Measurements from ENCODE around the gene EDN1. TPM values are rescaled to one million over a fixed set of nuclear protein-coding genes. Genes with fewer than 3 reads are reported as not detected.

Gene EDN1
- polyA plus RNA-seq, 3 donors: 0.11 to 0.71 TPM; not detected in 1

- peaks cover 21% of the 10 kb centered on the region for H3K4me1 Mint-ChIP-seq
These were observed 44.1 kb upstream of the EDN1 start for GRCh38 chr6:12245763-12246718.

GRCh38 chr6:12246900-12247299, 43.3 kb upstream of the EDN1 start:
- H3K27ac ChIP-seq (ENCODE audit: low read depth in 1 of 2, low read length in 2 of 2): no peak overlapping the region
- no peak overlapping the region for H3K4me3 ChIP-seq (replicated peaks in 1 of 3; ENCODE audit: low read depth in 2 of 3, low read length in 3 of 3)
- no peak for DNase-seq
- H4K20me1 ChIP-seq (ENCODE audit: insufficient read depth, low read length): no peaks in the 10 kb centered on the region
- H3K36me3 ChIP-seq (replicated peaks in 1 of 2; ENCODE audit: control insufficient read depth in 1 of 2, insufficient read depth in 2 of 2, low read length in 2 of 2): no peaks in the 10 kb centered on the region
- Mint-ChIP-seq H3K27ac (no peak overlapping the region), H3K4me1 (peaks cover 12% of the 10 kb centered on the region), H3K9me3 (no peaks in the 10 kb centered on the region), H3K36me3 (no peaks in the 10 kb centered on the region), H3K27me3 (ENCODE audit: low read depth in 3 of 3) (peaks cover 0 to 3% (median 0%) of the 10 kb centered on the region in 3 donors), H3K4me3 (no peak overlapping the region)
- 95% methylated on average over 2 of the region's 2 CpGs for WGBS (ENCODE audit: insufficient coverage)
- no peak overlapping the region for H2AFZ ChIP-seq (ENCODE audit: insufficient read depth, low read depth, low read length, poor library complexity, severe bottlenecking)
- H3K27me3 ChIP-seq (ENCODE audit: control insufficient read depth in 2 of 2, insufficient read depth in 2 of 2, low read length in 2 of 2): no peaks in the 10 kb centered on the region
- intact Hi-C loops (cut with micrococcal nuclease): no loop called here
- H3K4me1 ChIP-seq (ENCODE audit: control insufficient read depth in 1 of 2, insufficient read depth in 2 of 2, low read length in 2 of 2): peaks cover 10 to 16% of the 10 kb centered on the region in 2 donors
- H3K79me2 ChIP-seq (ENCODE audit: insufficient read depth, low read length): no peaks in the 10 kb centered on the region
- no peak overlapping the region for H3K4me2 ChIP-seq (replicated peaks; ENCODE audit: extremely low read depth, low read length, poor library complexity, severe bottlenecking)
- H3K9ac ChIP-seq (ENCODE audit: insufficient read depth, low read length, poor library complexity, severe bottlenecking): no peak overlapping the region
- H3K9me3 ChIP-seq (replicated peaks in 1 of 2; ENCODE audit: control insufficient read depth in 1 of 2, insufficient read depth in 1 of 2, low read length in 2 of 2): no peaks in the 10 kb centered on the region
- no peak for TF ChIP-seq CTCF (IDR thresholded peaks at IDR 0.05)

More at GRCh38 chr6:12245763-12246718, 44.1 kb upstream of the EDN1 start:
- Histone ChIP-seq H3K27me3 (ENCODE audit: control insufficient read depth in 2 of 2, insufficient read depth in 2 of 2, low read length in 2 of 2) (no peaks in the 10 kb centered on the region), H3K4me3 (replicated peaks in 1 of 3; ENCODE audit: low read depth in 2 of 3, low read length in 3 of 3) (no peak overlapping the region), H3K9ac (ENCODE audit: insufficient read depth, low read length, poor library complexity, severe bottlenecking) (no peak overlapping the region), H2AFZ (ENCODE audit: insufficient read depth, low read depth, low read length, poor library complexity, severe bottlenecking) (no peak overlapping the region), H3K27ac (ENCODE audit: low read depth in 1 of 2, low read length in 2 of 2) (no peak overlapping the region), H3K4me2 (replicated peaks; ENCODE audit: extremely low read depth, low read length, poor library complexity, severe bottlenecking) (no peak overlapping the region), H3K36me3 (replicated peaks in 1 of 2; ENCODE audit: control insufficient read depth in 1 of 2, insufficient read depth in 2 of 2, low read length in 2 of 2) (no peaks in the 10 kb centered on the region), H3K4me1 (ENCODE audit: control insufficient read depth in 1 of 2, insufficient read depth in 2 of 2, low read length in 2 of 2) (peaks cover 18 to 25% of the 10 kb centered on the region in 2 donors), H3K79me2 (ENCODE audit: insufficient read depth, low read length) (no peaks in the 10 kb centered on the region), H4K20me1 (ENCODE audit: insufficient read depth, low read length) (no peaks in the 10 kb centered on the region), H3K9me3 (replicated peaks in 1 of 2; ENCODE audit: control insufficient read depth in 1 of 2, insufficient read depth in 1 of 2, low read length in 2 of 2) (no peaks in the 10 kb centered on the region)
- DNase-seq: no peak
- peak overlapping the region in 1 of 7 donors; percentile 4 for H3K27ac Mint-ChIP-seq
- intact Hi-C loops (cut with micrococcal nuclease): no loop called here
- H3K27me3 Mint-ChIP-seq (ENCODE audit: low read depth in 3 of 3): peaks cover 0 to 4% (median 0%) of the 10 kb centered on the region in 3 donors
- no peaks in the 10 kb centered on the region for H3K9me3 Mint-ChIP-seq
- TF ChIP-seq CTCF (IDR thresholded peaks at IDR 0.05): no peak
- H3K36me3 Mint-ChIP-seq: no peaks in the 10 kb centered on the region
- 100% methylated on average over 1 of the region's 6 CpGs for WGBS (ENCODE audit: insufficient coverage)
- H3K4me3 Mint-ChIP-seq: no peak overlapping the region

All from CD14-positive monocyte (primary cell).